HG02798 (cell line): Measurements from ENCODE around the gene NAV2.

Source experiments
- ATAC-seq: cut with Tn5 transposase; IDR thresholded peaks from one replicate; pipeline ENCODE4 v1.9.1; 2021; ENCODE audit warnings: mild to moderate bottlenecking; ENCODE audit not compliant: unreplicated experiment, poor library complexity

NAV2 gene

GRCh38 chr11:19849947-19850593, 137.4 kb downstream of the NAV2 start:
- ATAC-seq, result no peak

DNA sequence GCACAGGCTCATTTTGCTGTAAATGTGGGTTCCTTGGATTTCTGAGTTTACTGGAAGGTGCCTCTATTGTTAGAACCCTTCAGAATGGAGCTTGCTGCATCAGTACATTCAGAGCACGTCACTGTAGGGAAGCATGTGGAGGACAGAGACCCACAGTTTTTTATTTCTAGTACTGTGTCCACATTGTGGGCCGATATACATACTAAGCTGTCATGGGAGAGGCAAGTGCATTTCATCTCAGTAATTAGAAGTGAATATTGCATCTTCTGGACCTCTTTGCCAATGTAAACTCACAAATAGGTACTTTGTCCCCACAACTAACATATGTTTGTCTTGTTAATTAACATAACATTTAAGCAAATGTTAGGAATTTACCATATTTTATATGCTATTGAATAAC, 139.7 kb downstream of the NAV2 start:
- ATAC-seq, result no peak

- no peak for ATAC-seq
Measured at GRCh38 chr11:19853016-19853415, 140.4 kb downstream of the NAV2 start.

- no peak for ATAC-seq
Measured at GRCh38 chr11:19853920-19854319, 141.3 kb downstream of the NAV2 start.

- no peak for ATAC-seq
Measured at GRCh38 chr11:19861171-19861570, 148.5 kb downstream of the NAV2 start.

DNA sequence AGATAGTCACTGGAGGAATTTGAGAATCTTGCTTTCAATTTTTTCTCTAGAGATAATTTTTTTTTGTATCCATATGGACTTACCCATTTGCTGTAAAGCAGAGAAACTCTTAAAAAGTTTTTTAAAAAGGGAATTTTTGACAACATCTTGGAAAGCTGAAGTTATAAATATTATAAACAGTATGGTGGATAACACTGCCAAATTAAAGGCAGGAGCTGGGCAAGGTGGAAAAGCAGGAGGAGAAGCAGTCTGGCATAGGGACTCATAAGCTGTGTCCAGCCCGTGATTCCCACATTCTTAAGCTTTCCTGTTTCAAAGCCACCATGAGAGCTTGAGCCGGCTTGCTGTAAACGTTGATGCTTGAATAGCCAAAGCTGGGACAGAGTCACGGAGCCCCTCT, 149.5 kb downstream of the NAV2 start:
- no peak for ATAC-seq

GRCh38 chr11:19864141-19865140, 151.8 kb downstream of the NAV2 start:
- ATAC-seq, result no peak

DNA sequence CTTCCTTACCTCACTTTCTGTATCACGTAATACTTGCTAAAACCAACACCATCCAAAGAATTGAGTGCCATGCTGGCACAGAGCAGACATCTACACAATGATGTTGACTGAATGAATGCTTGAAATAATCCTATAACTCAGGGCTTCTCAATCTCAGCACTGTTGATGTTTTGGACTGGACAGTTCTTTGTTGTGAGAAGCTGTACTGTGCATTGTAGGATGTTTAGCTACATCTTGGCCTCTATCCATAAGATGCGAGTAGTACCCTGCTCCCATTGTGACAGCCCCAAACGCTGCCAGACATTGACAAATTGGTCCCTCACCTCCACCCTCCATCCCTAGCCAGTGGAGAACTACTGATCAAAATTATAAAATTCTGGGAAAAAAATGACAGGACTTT, 153.4 kb downstream of the NAV2 start:
- ATAC-seq, result no peak

DNA sequence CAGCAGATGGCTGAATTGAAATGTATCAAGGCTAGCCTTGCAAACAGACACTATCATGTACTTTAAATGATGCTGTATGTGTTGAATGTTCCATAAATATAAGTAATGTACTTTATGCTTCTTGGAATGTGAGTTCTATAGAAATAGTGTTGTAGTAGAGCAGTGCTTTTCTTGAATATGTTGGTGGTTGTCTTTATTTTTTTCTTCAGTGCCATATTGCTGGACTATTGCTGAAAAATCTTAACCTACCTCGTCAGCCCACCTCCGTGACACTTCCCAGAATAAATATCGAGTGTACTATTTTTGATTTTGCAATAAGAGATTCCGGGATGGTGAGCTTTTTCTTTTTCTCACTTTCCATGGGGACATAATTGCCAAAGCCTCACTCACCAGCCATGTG, 153.9 kb downstream of the NAV2 start:
- ATAC-seq, result no peak

DNA sequence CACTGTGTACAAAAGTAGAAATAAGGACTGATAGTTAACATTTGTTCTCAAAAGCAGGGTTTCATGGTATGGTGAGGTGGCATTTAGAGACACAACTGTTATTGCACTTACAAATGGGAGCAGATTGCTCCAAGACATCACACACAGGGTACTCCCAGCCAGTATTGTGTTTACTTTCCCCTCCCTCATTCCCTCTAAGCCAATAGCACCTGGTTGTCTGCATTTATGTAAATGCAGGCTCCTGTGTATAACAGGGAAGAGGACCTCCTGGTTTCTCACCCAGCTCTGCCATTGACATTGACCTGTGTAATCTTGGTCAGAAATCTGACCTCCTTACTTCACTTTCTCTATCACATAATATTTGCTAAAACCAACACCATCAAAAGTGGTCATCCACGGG, 154.4 kb downstream of the NAV2 start:
- no peak for ATAC-seq

DNA sequence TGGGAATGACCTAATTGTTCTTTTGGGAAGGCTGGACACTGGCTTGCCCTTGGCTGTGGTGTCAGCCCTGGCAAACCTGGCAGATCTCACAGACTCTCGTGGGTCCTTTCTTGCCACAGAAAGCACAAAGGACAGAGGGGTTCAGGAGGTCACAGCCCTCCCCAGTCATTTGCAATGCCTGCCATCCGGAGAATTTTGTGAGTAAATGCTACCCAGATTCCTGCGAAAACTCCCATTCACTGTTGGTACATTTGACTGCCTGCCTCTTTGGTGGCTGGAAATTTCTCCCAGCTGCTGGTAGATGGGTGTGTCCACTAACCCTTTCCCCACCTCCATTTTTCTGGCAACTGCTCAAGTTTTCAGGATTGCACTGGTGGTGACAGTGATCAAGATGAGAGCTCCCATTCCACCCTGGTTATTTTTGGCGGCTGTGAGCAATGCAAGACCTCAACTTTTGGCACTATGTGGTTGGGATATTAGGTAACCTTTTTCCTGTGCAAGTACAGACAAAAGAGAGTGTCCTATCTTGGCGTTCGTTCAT, 155.7 kb downstream of the NAV2 start:
- ATAC-seq, result no peak

- ATAC-seq, result no peak
Measured at GRCh38 chr11:19868871-19869270, 156.2 kb downstream of the NAV2 start.

- no peak for ATAC-seq
Measured at GRCh38 chr11:19869466-19869865, 156.8 kb downstream of the NAV2 start.

- ATAC-seq, result no peak
Measured at GRCh38 chr11:19869946-19870589, 157.4 kb downstream of the NAV2 start.

- ATAC-seq, result no peak
Measured at GRCh38 chr11:19871531-19871930, 158.9 kb downstream of the NAV2 start.

GRCh38 chr11:19872512-19873145, 160.0 kb downstream of the NAV2 start:
- ATAC-seq, result no peak

DNA sequence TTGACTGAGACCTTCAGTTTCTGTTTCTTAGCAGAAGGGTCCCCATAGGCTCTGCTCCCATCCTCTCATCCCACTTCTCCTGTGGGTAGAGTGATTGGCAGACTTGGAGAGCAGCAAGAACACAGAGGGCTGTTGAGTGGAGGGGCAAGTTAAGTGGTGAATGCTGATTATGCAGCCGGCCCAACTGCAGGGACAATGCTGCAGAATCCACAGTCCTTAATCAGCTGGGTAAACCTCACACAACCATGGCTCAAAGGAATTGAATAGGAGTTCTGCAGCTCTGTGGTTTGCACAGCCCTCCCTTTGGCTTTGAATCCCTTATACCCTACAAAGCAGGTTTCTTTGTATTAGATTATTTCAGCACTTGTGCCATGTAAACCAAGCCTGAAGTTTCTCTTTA, 161.1 kb downstream of the NAV2 start:
- no peak for ATAC-seq

GRCh38 chr11:19874266-19874665, 161.6 kb downstream of the NAV2 start:
- no peak for ATAC-seq

DNA sequence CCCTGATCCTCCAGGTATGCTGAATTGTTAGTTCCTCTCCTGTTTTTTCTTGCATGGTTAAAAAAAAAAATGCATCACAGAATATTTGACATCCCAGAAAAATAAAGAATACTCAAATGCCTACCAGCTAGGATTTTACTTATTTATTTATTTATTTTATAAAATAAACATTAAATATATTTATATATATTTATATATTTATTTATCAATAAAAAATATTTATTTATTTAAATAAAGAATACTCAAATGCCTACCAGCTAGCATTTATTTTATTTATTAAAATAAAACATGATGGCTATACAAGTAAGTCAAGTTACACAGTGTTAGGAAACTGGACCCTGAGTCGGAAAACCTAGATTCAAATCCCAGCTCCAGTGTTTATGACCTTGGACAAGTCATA, 164.1 kb downstream of the NAV2 start:
- no peak for ATAC-seq

DNA sequence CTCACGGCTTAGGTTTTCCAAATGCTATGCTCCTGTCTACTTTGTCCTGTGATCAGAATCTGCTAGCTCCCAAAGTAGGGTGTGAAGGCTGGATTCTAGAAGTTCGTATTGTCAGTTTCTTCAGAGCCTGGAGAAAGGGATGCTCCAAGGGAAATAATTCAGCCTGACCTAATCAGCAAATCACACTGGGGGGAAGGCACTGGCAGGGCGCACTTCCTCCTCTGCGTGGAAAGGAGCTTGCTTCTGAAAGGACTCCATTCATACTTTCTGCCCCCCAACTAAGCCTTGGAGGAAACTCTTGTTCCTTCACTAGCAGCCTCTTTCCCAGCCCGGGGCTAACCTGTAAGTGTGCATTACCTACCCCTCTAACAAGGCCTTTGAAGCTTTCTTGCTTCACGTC, 165.9 kb downstream of the NAV2 start:
- ATAC-seq, result no peak
